GM21528 (cell line): ENCODE data around the gene MMP26.
"Not testable (repeated sequence)": the region's sequence is repeated elsewhere in the genome, so short reads cannot be mapped to it uniquely, and the experiment has no call there.

Experiments used
- ATAC-seq: cut with Tn5 transposase; IDR thresholded peaks from one replicate; pipeline ENCODE4 v1.9.1; 2021; ENCODE audit warnings: mild to moderate bottlenecking, moderate library complexity; ENCODE audit not compliant: unreplicated experiment, low FRiP score

Gene MMP26

GRCh38 chr11:4722616-4723534, 18.3 kb downstream of the MMP26 start:
- ATAC-seq: not testable (repeated sequence)

GRCh38 chr11:4727171-4727570, 22.6 kb downstream of the MMP26 start:
- ATAC-seq: no peak

- no peak for ATAC-seq
These were observed 36.2 kb downstream of the MMP26 start for GRCh38 chr11:4740735-4741134.

- no peak for ATAC-seq
These were observed 43.9 kb downstream of the MMP26 start for GRCh38 chr11:4748438-4748837.

DNA sequence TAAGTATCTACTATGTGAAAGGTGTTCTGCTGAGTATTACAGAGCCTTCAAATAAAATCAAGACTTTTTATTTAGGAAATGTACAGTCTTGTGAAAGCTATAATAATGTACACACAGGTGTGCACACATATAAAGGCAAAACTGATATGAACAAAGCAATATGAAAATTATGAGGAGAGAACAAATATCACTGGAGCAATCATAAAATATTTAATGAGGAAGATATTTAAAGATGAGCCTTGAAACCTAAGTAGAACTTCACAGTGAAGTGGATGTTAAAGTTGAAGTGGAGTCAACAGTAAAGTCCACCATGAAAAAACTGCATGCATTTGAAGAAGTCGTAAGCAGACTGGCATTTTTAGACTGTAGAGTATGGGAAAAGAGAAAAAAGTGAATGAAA, 46.6 kb downstream of the MMP26 start:
- ATAC-seq: no peak
